GM12865 (cell line): ENCODE data around the gene RFC2.
A peak's percentile ranks its signal among the peaks of the same experiment; 100 is the strongest.
"Not testable (repeated sequence)": the region's sequence is repeated elsewhere in the genome, so short reads cannot be mapped to it uniquely, and the experiment has no call there.

ENCODE experiments used
- DNase-seq: peaks from one replicate; pipeline ENCODE4 v3.0.0; 2010; ENCODE audit warnings: low read depth
- H3K4me3 ChIP-seq: 2 replicates; pipeline ENCODE4 v1.5.1; 2011; ENCODE audit warnings: mild to moderate bottlenecking, low read depth, low read length, control low read depth
- CTCF ChIP-seq: IDR thresholded peaks from 2 replicates; pipeline ENCODE4 v1.5.1; 2011; ENCODE audit warnings: low read length, control low read depth, low read depth, inconsistent platforms; ENCODE audit not compliant: insufficient read depth; ENCODE audit errors: missing control alignments

The RFC2 gene

GRCh38 chr7:74216361-74216761 is 37.8 kb downstream of the RFC2 start:
- H3K4me3 ChIP-seq = peak overlapping the region; percentile 48
- DNase-seq = peak; percentile 72
- TF ChIP-seq CTCF = no peak

GRCh38 chr7:74215921-74216320 is 38.3 kb downstream of the RFC2 start:
- no peak for TF ChIP-seq CTCF
- peak overlapping the region; percentile 48 for H3K4me3 ChIP-seq

GRCh38 chr7:74214816-74215630 is 39.2 kb downstream of the RFC2 start:
- no peak for TF ChIP-seq CTCF
- H3K4me3 ChIP-seq = peak overlapping the region; percentile 48
- no peak for DNase-seq

More at GRCh38 chr7:74215921-74216320, 38.3 kb downstream of the RFC2 start:
- DNase-seq = peak; percentile 41

GRCh38 chr7:74212661-74213060 is 41.5 kb downstream of the RFC2 start:
- peak; percentile 56 for DNase-seq
- H3K4me3 ChIP-seq = peak overlapping the region; percentile 76
- TF ChIP-seq CTCF = no peak

GRCh38 chr7:74208241-74208640 is 46.0 kb downstream of the RFC2 start:
- DNase-seq, H3K4me3 ChIP-seq: not testable (repeated sequence)

- TF ChIP-seq CTCF = no peak
Observed at GRCh38 chr7:74207586-74207985, 46.6 kb downstream of the RFC2 start.

GRCh38 chr7:74206589-74207120 is 47.5 kb downstream of the RFC2 start:
- no peak overlapping the region for H3K4me3 ChIP-seq
- peak; percentile 96 for TF ChIP-seq CTCF
- DNase-seq = peak; percentile 89

More at GRCh38 chr7:74207586-74207985, 46.6 kb downstream of the RFC2 start:
- no peak for DNase-seq
- no peak overlapping the region for H3K4me3 ChIP-seq

GRCh38 chr7:74206052-74206451 is 48.1 kb downstream of the RFC2 start:
- DNase-seq, H3K4me3 ChIP-seq: not testable (repeated sequence)
